MM.1S (cell line): ENCODE data around the gene HEXIM2.

ENCODE experiments used
- EZH2 ChIP-seq: fragments of 300-600 bp; sonication (generic); optimal IDR thresholded peaks from 2 replicates; pipeline ENCODE3; 2017; ENCODE audit warnings: low read depth, mild to moderate bottlenecking, antibody characterized with exemption, low read length, mixed read lengths
- EZH2phosphoT487 ChIP-seq: fragments of 300-600 bp; sonication (generic); IDR thresholded peaks from 2 replicates; pipeline ENCODE4 v1.6.1; 2018; ENCODE audit warnings: antibody characterized with exemption, low read length
- TF ChIP-seq, protein P1 (sequence below): fragments of 300-600 bp; sonication (generic); IDR thresholded peaks from 2 replicates; pipeline ENCODE4 v1.5.1; 2016; ENCODE audit warnings: antibody characterized with exemption, low read length, mixed read lengths

GRCh38 chr17:45115015-45115625 lies 46.6 kb upstream of the HEXIM2 start:
- no peak for TF ChIP-seq EZH2
- TF ChIP-seq EZH2phosphoT487, result no peak
- TF ChIP-seq, protein P1, sequence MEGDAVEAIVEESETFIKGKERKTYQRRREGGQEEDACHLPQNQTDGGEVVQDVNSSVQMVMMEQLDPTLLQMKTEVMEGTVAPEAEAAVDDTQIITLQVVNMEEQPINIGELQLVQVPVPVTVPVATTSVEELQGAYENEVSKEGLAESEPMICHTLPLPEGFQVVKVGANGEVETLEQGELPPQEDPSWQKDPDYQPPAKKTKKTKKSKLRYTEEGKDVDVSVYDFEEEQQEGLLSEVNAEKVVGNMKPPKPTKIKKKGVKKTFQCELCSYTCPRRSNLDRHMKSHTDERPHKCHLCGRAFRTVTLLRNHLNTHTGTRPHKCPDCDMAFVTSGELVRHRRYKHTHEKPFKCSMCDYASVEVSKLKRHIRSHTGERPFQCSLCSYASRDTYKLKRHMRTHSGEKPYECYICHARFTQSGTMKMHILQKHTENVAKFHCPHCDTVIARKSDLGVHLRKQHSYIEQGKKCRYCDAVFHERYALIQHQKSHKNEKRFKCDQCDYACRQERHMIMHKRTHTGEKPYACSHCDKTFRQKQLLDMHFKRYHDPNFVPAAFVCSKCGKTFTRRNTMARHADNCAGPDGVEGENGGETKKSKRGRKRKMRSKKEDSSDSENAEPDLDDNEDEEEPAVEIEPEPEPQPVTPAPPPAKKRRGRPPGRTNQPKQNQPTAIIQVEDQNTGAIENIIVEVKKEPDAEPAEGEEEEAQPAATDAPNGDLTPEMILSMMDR, result no peak
